ENCODE measurements around the gene INF2. TPM values are rescaled to one million over a fixed set of nuclear protein-coding genes. Genes with fewer than 3 reads are reported as not detected.
A peak's percentile ranks its signal among the peaks of the same experiment; 100 is the strongest.
"Not testable (repeated sequence)": the region's sequence is repeated elsewhere in the genome, so short reads cannot be mapped to it uniquely, and the experiment has no call there.

The INF2 gene
- total RNA-seq, 3 donors from 2014 or later = 31.0 to 70.9 (median 51.5) TPM

- no peaks in the 10 kb centered on the region for H3K36me3 ChIP-seq
- TF ChIP-seq POLR2AphosphoS5 (IDR thresholded peaks at IDR 0.05) (no peak), POLR2A (IDR thresholded peaks at IDR 0.05) (no peak), CTCF (IDR thresholded peaks at IDR 0.05) (no peak)
- intact Hi-C loops (cut with DNase I; ENCODE audit: low total_unique reads) = no loop called here
- H3K9me3 ChIP-seq = no peaks in the 10 kb centered on the region
- DNase-seq (ENCODE audit: low spot score in 2 of 2) = no peak
- peaks cover 0 to 3% of the 10 kb centered on the region in 2 donors for H3K4me1 ChIP-seq
- no peak overlapping the region for H3K4me3 ChIP-seq
- H3K27ac ChIP-seq = no peak overlapping the region
- H3K27me3 ChIP-seq = no peaks in the 10 kb centered on the region
Measured at GRCh38 chr14:104747876-104748275, 58.5 kb downstream of the INF2 start.

- Histone ChIP-seq H3K9me3 (no peaks in the 10 kb centered on the region), H3K27me3 (no peaks in the 10 kb centered on the region), H3K4me1 (peaks cover 3 to 5% of the 10 kb centered on the region in 2 donors), H3K4me3 (no peak overlapping the region), H3K36me3 (no peaks in the 10 kb centered on the region), H3K27ac (no peak overlapping the region)
- intact Hi-C loops (cut with DNase I; ENCODE audit: low total_unique reads) = no loop called here
- DNase-seq (ENCODE audit: low spot score in 2 of 2) = no peak
- TF ChIP-seq POLR2AphosphoS5 (IDR thresholded peaks at IDR 0.05) (no peak), POLR2A (IDR thresholded peaks at IDR 0.05) (no peak), CTCF (IDR thresholded peaks at IDR 0.05) (no peak)
Measured at GRCh38 chr14:104749111-104749649, 59.8 kb downstream of the INF2 start.

GRCh38 chr14:104750056-104750752, 60.8 kb downstream of the INF2 start:
- peaks cover 3 to 9% of the 10 kb centered on the region in 2 donors for H3K4me1 ChIP-seq
- DNase-seq (ENCODE audit: low spot score in 2 of 2) = no peak
- no peak overlapping the region for H3K27ac ChIP-seq
- no peaks in the 10 kb centered on the region for H3K36me3 ChIP-seq
- H3K27me3 ChIP-seq = no peaks in the 10 kb centered on the region
- no peak overlapping the region for H3K4me3 ChIP-seq
- TF ChIP-seq POLR2AphosphoS5 (IDR thresholded peaks at IDR 0.05) (no peak), CTCF (IDR thresholded peaks at IDR 0.05) (no peak), POLR2A (IDR thresholded peaks at IDR 0.05) (no peak)
- no peaks in the 10 kb centered on the region for H3K9me3 ChIP-seq
- intact Hi-C loops (cut with DNase I; ENCODE audit: low total_unique reads) = no loop called here

GRCh38 chr14:104750753-104751057, 61.3 kb downstream of the INF2 start:
- H3K27ac ChIP-seq; H3K36me3 ChIP-seq; DNase-seq (ENCODE audit: low spot score in 2 of 2); H3K9me3 ChIP-seq; intact Hi-C loops (cut with DNase I; ENCODE audit: low total_unique reads); H3K4me1 ChIP-seq; H3K27me3 ChIP-seq; H3K4me3 ChIP-seq: not testable (repeated sequence)

- no peak for DNase-seq (ENCODE audit: low spot score in 2 of 2)
- H3K4me3 ChIP-seq = peak overlapping the region; percentile 87 to 98 (median 97)
- no peaks in the 10 kb centered on the region for H3K9me3 ChIP-seq
- no peaks in the 10 kb centered on the region for H3K36me3 ChIP-seq
- H3K4me1 ChIP-seq = peaks cover 3 to 9% of the 10 kb centered on the region in 2 donors
- peak overlapping the region; percentile 89 to 91 for H3K27ac ChIP-seq
- intact Hi-C loops (cut with DNase I; ENCODE audit: low total_unique reads) = no loop called here
- H3K27me3 ChIP-seq = no peaks in the 10 kb centered on the region
- TF ChIP-seq CTCF (IDR thresholded peaks at IDR 0.05) = no peak
- no peak for TF ChIP-seq POLR2AphosphoS5 (IDR thresholded peaks at IDR 0.05)
- TF ChIP-seq POLR2A (IDR thresholded peaks at IDR 0.05) = no peak
Measured at GRCh38 chr14:104751539-104752422, 62.4 kb downstream of the INF2 start.
